ENCODE measurements around the gene ZFY. TPM values are rescaled to one million over a fixed set of nuclear protein-coding genes. Genes with fewer than 3 reads are reported as not detected.
"Not testable (repeated sequence)": the region's sequence is repeated elsewhere in the genome, so short reads cannot be mapped to it uniquely, and the experiment has no call there.

The ZFY gene
- total RNA-seq, 1 experiment from 2014 or later: 16.8 TPM

DNA sequence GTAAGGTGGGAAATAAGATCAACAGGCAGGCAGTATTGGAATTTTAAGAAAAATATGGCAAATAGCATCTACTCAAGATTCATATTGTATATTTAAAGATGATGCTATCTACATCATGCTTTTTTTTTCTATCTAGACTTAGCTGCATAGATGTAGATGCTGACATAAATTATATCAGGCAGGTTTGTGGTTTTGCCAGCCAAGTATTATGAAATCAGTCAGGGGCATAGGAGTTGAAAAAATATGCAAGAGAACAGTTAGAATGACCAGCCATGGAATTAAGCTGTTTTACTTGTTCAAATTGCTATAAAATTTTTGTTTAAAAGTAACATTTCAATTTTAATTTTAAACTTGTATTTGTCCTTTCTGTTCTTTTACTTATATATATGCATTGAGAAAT is 34.4 kb downstream of the ZFY start:
- in situ Hi-C loops (cut with HindIII; ENCODE audit: low sequenced_read_pairs): no loop called here
- DNase-seq (ENCODE audit: low spot score): peak; percentile 13

DNA sequence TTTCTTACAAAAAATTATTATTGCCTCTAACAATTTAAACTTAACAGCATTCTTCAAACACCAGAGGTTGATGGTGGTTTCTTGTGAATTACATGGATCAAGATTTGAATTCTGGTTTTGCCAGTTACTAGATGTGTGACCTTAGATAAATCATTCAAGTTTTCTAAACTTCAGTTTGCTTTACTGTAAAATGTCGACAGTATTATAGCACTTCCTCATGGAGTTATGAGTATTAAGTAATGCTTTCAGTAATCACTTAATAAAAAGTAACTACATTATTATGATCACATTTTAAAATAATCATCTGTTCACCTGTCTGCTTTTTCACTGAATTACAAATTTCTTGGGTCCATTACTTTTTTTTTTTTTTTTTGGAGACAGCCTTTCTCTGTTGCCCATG is 37.5 kb downstream of the ZFY start:
- in situ Hi-C loops (cut with HindIII; ENCODE audit: low sequenced_read_pairs): no loop called here

GRCh38 chrY:2973110-2973751 is 38.0 kb downstream of the ZFY start:
- in situ Hi-C loops (cut with HindIII; ENCODE audit: low sequenced_read_pairs): no loop called here
- DNase-seq (ENCODE audit: low spot score): no peak

More for the DNA sequence above, 37.5 kb downstream of the ZFY start:
- no peak for DNase-seq (ENCODE audit: low spot score)

- DNase-seq (ENCODE audit: low spot score): no peak
- in situ Hi-C loops (cut with HindIII; ENCODE audit: low sequenced_read_pairs): no loop called here
These were observed 44.1 kb downstream of the ZFY start for GRCh38 chrY:2979283-2979682.

GRCh38 chrY:2984491-2984890 is 49.3 kb downstream of the ZFY start:
- in situ Hi-C loops (cut with HindIII; ENCODE audit: low sequenced_read_pairs): no loop called here
- DNase-seq (ENCODE audit: low spot score): no peak

DNA sequence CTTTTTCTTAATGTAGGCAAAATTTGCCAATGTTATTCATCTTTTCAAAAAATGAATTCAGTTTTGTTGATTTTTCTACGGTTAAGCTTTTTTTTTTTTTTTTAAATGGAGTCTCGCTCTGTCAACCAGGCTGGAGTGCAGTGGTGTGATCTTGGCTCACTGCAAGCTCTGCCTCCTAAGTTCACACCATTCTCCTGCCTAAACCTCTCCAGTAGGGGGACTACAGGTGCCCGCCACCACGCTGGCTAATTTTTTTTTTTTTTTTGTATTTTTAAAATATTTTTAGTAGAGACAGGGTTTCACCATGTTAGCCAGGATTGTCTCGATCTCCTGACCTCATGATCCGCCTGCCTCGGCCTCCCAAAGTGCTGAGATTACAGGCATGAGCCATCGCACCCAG is 52.0 kb downstream of the ZFY start:
- in situ Hi-C loops (cut with HindIII; ENCODE audit: low sequenced_read_pairs); DNase-seq (ENCODE audit: low spot score): not testable (repeated sequence)

GRCh38 chrY:2997369-2997768 is 62.2 kb downstream of the ZFY start:
- in situ Hi-C loops (cut with HindIII; ENCODE audit: low sequenced_read_pairs); DNase-seq (ENCODE audit: low spot score): not testable (repeated sequence)

- DNase-seq (ENCODE audit: low spot score): no peak
- in situ Hi-C loops (cut with HindIII; ENCODE audit: low sequenced_read_pairs): no loop called here
These were observed 67.0 kb downstream of the ZFY start for GRCh38 chrY:3002190-3002589.

- in situ Hi-C loops (cut with HindIII; ENCODE audit: low sequenced_read_pairs): no loop called here
These were observed 67.7 kb downstream of the ZFY start for GRCh38 chrY:3002680-3003515.

GRCh38 chrY:3003516-3003830 is 68.3 kb downstream of the ZFY start:
- in situ Hi-C loops (cut with HindIII; ENCODE audit: low sequenced_read_pairs): no loop called here
- no peak for DNase-seq (ENCODE audit: low spot score)

More at GRCh38 chrY:3002680-3003515, 67.7 kb downstream of the ZFY start:
- no peak for DNase-seq (ENCODE audit: low spot score)

DNA sequence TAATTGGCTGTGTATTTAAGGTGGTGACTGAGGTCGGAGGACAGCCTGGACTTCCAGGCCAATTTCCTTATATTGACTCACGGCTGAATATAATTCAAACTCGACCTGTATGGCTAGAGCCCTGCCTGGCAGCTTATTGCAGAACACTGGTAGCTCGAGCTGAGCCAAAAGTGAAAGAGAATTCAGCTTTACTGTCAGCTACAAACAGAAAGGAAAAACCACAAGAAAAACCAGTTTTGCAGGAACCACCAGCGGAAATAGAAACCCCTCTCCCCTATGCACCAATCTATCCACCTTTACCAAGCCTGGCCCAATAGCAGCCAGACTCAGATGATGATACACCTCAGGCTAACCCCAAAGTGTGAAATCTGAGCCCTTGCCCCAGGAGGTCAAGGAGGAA is 68.7 kb downstream of the ZFY start:
- DNase-seq (ENCODE audit: low spot score): no peak
- in situ Hi-C loops (cut with HindIII; ENCODE audit: low sequenced_read_pairs): no loop called here

DNA sequence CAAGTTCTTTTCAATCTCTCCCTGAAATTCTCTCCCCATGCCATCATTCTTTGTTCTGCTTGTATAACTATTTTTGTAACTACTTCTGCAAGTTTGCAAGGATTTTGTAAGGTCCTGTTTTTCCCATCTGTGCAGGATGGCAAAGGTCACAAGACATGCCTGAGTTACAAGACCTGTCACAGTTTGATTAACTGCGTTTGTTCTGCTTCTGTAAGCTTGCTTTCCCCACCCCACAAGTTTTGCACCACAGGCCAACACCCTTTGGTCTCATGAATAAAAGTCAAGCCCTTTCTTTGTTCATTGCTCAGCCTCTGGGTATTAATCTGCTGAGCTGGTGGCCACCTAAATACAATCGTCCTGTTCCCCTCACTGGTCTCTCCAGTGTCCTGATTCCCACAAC is 70.8 kb downstream of the ZFY start:
- DNase-seq (ENCODE audit: low spot score); in situ Hi-C loops (cut with HindIII; ENCODE audit: low sequenced_read_pairs): not testable (repeated sequence)

- in situ Hi-C loops (cut with HindIII; ENCODE audit: low sequenced_read_pairs): no loop called here
- no peak for DNase-seq (ENCODE audit: low spot score)
These were observed 72.8 kb downstream of the ZFY start for GRCh38 chrY:3007967-3008366.

DNA sequence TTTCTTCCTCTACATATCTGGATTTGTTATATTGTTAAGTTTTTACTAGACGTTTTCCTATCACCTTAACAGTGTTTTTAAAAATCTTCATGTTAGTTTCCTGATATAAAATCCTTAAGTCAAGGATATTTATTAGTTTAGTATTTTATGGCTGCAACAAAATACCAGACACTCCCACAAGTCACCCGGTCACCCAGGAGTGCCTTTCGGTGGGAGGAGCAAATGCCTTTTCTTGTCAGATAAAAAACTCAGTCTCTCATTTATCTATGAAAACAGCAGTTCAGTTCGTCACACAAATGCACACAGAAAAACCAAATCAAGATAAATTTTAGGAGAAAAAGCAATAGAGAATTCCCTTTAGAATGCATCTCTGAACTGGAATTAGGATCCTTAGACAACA is 77.0 kb downstream of the ZFY start:
- in situ Hi-C loops (cut with HindIII; ENCODE audit: low sequenced_read_pairs): no loop called here

DNA sequence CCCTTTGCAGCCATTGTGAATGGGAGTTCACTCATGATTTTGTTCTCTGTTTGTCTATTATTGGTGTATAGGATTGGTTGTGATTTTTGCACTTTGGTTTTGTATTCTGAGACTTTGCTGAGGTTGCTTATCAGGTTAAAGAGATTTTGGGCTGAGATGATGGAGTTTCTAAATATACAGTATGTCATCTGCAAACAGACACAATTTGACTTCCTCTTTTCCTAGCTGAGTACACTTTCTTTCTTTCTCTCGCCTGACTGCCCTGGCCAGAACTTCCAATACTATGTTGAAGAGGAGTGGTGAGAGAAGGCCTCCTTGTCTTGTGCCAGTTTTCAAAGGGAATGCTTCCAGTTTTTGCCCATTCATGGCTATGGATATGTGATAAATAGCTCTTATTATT is 81.4 kb downstream of the ZFY start:
- in situ Hi-C loops (cut with HindIII; ENCODE audit: low sequenced_read_pairs): no loop called here
- no peak for DNase-seq (ENCODE audit: low spot score)

More for the DNA sequence above, 77.0 kb downstream of the ZFY start:
- no peak for DNase-seq (ENCODE audit: low spot score)

- DNase-seq (ENCODE audit: low spot score): no peak
- in situ Hi-C loops (cut with HindIII; ENCODE audit: low sequenced_read_pairs): no loop called here
These were observed 83.4 kb downstream of the ZFY start for GRCh38 chrY:3018546-3018945.

DNA sequence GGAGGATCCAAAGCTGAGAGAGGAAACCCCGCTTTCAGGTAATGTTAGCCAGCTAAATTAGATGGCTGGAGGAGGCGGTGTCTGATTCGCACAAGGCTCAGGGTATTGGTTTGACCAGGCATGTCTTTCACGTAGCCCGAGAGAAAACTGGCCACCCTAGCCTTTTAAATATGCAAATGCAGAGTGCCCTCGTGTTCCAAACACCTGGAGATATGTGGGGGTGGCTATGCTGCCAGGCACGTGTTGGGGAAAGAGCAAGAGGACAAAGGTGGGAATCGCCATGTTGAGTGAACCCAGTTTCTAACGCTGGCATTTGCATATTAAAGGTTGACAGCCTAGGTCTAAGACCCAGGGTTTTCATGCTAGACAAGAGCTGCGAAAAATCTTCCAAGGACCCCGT is 84.4 kb downstream of the ZFY start:
- in situ Hi-C loops (cut with HindIII; ENCODE audit: low sequenced_read_pairs): no loop called here

DNA sequence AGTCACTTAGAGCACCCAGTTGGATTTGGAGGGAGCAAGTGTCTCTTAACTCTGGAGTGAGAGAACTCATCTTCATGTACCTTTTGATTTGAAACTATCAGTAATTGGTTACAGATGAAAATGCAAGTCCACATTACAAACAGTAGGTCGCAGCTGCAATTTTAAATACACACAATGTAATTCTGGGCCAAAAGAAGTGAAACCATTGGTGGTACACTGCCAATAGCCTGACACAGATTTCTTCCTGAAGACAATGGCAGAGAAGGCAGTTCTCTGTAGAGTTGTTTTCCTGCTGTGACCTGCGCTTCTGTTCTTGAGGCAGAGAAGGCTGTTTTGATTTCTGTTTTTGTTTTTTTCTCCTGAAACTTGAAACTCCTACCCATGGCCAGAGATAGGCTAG is 86.0 kb downstream of the ZFY start:
- no peak for DNase-seq (ENCODE audit: low spot score)
- in situ Hi-C loops (cut with HindIII; ENCODE audit: low sequenced_read_pairs): no loop called here

More for the DNA sequence above, 84.4 kb downstream of the ZFY start:
- DNase-seq (ENCODE audit: low spot score): no peak

DNA sequence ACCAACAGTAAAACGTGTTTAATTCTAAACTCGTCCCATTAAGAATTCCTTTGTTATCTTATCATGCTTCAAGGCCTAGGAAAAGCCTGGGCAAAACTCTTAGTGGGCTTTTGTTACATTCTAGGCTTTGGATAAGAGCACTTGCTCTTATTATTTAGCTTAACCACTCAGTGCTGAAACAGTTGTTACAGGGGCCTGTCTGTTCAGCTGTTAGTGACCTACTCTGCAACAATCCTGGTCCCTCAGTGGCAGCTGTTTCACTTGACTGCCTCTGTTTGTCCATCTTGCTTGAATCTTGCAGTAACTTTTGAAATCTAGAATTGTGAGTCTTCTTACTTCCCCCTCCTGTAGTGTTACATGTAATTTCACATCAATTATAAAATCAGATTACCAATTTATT is 88.4 kb downstream of the ZFY start:
- no peak for DNase-seq (ENCODE audit: low spot score)
- in situ Hi-C loops (cut with HindIII; ENCODE audit: low sequenced_read_pairs): no loop called here

DNA sequence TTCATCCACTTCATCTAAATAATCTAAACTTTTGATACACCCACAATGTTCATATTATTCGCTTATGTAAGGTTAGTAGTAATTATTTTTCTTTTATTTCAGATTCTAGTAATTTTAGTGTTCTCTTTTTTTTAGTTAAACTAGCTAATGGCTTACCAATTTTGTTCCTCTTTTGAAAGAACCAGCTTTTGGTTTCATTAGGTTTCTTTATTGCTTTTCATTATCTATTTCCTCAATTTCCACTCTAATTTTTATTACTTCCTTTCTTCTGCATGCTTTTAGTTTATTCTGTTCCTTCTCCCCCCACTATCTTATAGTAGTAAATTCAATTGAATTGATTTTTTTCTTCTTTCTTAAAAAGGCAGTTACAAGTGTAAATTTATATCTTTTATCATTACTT is 90.2 kb downstream of the ZFY start:
- in situ Hi-C loops (cut with HindIII; ENCODE audit: low sequenced_read_pairs): no loop called here
- no peak for DNase-seq (ENCODE audit: low spot score)
